Measurements from ENCODE around the gene MAPKAP1.

GRCh38 chr9:125404733-125405132 is 302.3 kb downstream of the MAPKAP1 start:
- TF ChIP-seq EZH2 (IDR thresholded peaks at IDR 0.05) (no peak), POLR2AphosphoS5 (IDR thresholded peaks at IDR 0.05; ENCODE audit: borderline replicate concordance, low read depth, low read length) (no peak), FOXP2 (optimal IDR thresholded peaks at IDR 0.05; ENCODE audit: control extremely low read depth, extremely low read length, insufficient read depth) (no peak)
